NCI-H2227 (cell line): ENCODE measurements around the gene KLHL6.
"Not testable (repeated sequence)": the region's sequence is repeated elsewhere in the genome, so short reads cannot be mapped to it uniquely, and the experiment has no call there.

Experiments
- DNase-seq: peaks from one replicate; lab custom pipeline; 2025; ENCODE audit not compliant: unreplicated experiment; lab: John Stamatoyannopoulos, UW

The KLHL6 gene

DNA sequence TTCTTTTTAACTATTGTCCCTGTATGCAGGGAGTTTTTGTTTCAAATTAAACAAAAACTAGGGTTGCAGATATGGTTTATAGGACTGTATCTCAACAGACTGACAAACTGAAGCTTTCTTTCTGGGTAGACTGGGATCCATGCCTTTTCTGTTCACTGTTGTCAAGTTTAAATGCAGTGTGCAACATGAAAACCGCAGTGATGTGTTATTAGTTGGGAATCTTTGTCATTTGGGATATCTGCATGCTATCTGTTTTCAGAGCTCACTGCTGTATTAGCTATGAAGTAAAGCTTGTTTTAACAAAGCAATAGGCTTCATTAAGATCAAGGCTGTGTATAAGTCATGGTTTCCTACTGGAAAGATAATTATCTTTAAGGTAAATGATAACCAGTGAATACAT, 105.7 kb downstream of the KLHL6 start:
- no peak for DNase-seq

DNA sequence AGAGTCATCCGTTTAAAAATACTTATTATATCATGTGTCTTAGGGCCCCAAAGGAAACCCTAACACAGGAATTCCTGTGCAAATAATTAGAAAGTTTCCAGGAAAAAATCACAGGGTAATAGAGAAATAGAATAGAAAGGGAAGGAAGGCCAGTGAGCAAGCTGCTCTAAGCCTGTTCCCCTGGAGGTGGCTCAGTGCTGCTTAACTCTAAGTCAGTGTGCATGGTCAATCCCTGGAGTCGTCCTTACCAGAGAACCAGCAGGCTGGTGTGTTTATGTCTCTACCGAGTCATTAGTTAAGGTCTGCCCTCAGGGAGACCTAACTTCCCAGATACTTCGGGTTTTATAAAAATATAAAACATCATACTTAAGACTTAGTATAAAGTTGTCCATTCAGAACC, 106.1 kb downstream of the KLHL6 start:
- peak; percentile 22 for DNase-seq

DNA sequence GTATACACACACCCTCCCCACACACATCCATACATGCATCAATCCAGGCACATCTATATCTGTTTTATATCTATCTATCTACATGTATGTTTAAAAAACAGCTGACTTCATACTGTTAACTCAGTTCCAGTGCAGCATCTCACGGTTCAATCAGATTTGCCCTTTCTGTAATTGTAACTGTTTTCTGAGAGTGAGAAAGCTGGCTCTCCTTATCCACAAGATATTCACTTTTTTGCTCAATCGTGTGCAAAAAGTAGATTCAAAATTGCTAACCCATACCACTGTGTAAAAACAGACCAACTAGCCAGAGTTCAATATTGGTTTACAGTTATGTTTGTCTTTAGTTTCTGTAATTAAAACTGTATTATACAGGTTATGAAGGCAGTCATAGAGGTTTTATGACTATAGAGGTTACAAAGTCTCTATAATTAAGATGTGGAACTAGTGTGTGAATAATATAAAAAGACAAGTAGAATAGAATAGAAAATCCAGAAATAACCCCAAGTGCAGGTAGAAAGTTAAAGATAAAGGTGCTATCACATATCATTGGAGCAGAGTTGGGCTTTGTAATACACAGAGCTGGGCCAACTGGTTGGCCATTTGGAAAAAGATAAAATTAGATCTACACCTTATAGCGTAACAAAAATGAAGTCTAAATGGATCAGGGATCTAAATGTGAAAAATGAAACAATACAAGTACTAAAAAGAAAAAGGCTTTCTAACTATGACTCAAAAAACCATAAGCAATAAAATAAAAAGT, 107.0 kb downstream of the KLHL6 start:
- DNase-seq = no peak

DNA sequence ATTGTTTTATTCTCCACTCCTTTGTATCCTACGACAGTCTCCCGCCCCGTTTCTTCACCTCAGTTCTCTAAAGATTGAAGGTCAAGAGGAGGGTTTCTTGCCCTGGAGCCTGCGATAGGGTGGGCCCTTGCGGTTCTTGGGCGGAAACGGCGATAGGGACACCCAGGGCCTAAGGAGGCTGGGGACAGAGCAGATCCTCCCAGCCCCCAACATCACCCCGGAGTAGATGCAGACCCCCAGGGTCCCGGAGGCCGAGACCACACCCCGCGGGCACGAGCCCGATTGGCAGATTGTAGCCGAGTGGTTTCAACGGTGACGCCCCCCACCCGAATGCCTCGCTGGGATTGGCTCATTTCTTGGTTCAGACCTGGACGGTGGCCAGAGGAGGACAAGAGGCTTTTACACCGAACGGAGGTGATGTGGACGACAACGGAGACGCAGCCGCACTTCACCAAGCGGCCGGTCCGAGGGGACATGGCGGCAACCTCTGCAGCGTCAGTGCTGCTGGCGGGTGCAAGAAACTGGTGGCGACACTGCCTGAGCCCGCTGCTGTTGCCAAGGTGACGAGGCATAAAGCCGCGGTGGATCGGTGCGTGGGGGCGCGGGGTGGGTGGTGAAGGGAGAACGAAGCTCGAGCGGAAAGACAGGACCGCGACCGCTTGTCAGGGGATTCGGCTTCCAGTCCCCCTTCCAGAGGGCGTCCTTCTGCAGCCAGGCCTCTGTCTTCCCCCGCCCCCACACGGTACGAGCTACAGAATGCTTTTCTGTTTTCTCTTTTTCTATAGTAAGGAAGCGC, 108.1 kb downstream of the KLHL6 start:
- DNase-seq = peak; percentile 98

DNA sequence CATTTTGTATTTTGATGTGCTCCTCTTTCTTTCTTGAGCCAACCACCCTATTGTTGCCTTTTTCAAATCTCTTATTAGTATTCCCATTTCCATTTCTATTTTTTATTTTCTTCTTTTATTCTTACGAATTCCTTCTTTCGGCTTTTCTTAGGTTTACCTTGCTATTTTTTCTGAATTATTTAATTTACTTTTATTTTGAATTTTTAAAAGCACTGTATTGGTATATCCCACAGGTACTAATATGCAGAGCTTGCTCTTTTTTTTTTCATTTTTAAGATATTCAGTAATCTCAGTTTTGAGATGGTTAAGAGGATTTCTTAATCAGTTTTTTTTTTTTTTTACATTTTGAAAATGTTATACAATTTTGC, 108.7 kb downstream of the KLHL6 start:
- DNase-seq = no peak

DNA sequence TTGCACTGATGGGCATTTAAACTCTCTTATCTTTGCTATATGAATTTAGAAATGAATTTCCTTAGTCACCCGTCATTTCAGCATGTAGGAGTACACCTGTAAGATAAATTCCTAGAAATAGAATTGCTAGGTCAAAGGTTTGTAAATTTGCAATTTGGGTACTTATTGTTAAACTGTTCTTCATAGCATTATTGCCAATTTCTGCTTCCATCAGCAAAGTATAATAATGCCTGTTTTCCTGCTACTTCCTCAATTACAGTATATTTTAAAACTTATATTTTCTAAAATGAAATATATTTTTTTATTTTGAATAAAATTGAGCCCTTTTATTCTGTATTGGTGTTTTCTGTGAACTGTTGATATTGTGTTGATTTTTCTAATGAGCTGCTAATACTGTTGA, 110.8 kb downstream of the KLHL6 start:
- no peak for DNase-seq

DNA sequence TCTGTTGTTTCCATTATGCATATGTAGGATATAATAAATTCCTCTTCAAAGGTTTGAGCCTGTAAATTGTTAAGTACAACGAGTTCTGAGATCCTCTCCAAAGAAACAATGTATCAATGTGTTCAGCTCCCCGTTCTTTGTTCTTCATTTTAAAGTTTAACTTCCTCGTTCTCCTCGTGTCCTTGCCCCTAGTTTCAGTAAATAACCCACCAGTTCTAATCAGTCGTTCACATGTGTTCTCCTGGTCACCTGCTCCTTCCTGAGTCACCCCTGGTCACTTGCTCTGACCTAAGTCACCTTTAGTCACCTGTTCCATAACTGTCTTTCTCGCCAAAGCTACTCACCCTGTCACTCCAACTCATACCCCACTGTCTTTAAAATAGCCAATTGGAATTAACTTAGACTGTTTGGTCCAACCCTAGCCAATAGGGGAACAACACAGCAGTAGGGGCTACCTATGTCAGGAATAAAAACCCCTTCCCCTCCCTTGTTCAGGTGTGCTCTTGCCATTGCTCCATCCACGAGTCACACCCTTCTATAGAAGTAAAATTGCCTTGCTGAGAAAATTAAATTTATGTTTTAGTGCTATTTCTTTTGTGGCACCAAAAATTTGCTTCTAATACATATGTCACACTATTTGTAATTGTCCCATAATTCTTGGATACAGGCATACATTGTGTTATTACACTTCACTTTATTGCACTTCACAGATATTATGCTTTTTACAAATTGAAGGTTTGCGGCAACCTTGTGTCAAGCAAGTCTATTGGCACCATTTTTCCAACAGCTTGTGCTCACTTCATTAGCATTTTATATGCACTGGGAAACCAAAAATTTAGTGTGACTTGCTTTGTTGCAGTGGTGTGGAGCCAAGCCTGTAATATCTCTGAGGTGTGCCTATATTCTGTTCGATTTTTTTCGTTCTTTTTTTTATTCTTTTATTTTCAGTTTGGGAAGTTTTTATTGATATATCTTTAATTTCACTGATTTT, 111.8 kb downstream of the KLHL6 start:
- DNase-seq = no peak

DNA sequence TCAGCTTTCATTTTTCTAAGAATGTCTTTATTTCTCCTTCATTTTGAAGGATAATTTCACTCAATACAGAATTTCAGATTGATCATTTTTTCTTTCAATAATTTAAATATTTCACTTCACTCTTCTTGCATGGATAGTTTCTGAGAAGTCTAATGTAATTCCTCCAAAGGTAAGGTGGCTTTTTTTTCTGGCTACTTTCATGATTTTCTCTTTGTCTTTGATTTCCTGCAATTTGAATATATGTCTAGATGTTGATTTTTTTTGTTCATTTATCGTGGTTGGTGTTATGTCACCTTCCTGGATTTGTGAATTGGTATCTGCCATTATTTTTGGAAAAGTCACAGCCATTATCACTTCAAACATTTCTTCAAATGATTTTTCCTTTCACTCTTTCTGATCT, 112.5 kb downstream of the KLHL6 start:
- no peak for DNase-seq

DNA sequence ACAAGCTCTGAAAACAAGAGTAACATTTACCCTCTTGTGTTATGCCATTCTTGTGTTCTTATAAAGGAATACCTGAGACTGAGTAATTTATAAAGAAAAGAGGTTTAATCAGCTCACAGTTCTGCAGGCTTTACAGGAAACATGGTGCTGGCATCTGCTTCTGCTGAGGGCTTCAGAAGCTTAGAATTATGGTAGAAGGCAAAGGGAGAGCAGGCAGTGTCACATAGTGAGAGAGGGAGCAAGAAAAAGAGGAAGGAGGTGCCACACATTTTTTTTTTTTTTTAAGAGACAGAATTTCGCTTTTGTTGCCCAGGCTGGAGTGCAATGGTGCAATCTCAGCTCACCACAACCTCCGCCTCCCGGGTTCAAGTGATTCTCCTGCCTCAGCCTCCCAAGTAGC, 115.0 kb downstream of the KLHL6 start:
- not testable (repeated sequence) for DNase-seq

DNA sequence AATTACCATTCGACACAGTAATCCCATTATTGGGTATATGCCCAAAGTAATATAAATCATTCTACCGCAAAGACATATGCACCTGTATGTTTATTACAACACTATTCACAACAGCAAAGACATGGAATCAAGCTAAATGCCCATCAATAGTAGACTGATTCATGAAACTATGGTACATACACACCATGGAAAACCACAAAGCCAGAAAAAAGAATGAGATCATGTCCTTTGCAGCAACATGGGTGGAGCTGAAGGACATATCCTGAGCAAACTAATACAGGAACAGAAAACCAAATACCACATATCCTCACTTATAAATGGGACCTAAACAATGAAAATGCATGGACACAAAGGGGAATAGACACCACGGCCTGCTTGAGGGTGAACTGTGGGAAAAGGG, 116.0 kb downstream of the KLHL6 start:
- DNase-seq = no peak

DNA sequence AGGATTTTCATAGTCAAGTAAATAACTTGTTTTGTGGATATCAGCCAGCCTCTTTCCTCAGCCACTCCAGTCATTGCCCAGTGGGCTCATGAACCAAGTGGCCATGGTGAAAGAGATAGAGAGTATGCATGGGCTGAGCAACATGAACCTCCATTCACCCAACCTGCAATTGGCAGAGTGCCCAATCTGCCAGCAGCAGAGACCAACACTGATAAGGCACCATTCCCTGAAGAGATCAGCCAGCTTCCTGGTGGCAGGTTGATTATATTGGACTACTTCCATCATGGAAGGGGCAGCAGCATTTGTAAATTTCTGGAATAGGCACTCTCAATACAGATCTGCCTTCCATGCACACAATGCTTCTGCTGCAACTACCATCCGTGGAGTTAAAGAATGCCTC, 116.8 kb downstream of the KLHL6 start:
- no peak for DNase-seq

DNA sequence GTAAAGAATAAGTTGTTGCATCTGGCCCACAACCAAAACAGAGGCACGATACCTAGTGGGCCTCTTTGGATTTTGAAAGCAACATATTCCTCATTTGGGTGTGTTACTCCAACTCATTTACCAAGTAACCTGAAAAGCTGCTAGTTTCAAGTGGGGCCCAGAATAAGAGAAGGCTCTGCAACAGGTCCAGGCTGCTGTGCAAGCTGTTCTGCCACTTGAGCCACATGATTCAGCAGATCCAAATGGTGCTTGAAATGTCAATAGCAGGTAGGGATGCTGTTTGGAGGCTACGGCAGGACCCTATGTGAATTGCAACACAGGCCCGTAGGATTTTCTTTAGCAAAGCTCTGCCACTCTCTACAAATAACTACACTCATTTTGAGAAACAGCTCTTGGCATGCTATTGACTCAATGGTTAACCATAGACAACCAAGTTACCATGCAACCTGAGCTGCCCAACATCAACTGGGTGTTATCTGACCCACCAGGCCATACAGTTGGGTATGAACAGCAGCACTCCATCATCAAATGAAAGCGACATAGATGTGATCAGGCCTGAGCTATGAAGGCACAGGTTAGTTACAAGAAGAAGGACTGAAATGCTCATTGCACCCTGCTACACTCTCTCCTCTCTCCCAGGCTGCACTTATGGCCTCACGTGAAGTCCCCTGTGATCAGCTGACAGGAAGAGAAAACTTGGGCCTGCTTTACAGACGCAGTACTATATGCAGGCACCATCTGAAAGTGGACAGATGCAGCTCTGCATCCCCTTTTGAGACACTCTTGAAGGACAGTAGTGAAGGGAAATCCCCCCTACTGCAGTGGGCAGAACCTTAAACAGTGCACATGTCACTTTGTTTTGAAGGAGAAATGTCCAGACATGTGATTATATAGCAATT, 117.6 kb downstream of the KLHL6 start:
- no peak for DNase-seq
